Measurements from ENCODE around the gene VWA3B.

DNA sequence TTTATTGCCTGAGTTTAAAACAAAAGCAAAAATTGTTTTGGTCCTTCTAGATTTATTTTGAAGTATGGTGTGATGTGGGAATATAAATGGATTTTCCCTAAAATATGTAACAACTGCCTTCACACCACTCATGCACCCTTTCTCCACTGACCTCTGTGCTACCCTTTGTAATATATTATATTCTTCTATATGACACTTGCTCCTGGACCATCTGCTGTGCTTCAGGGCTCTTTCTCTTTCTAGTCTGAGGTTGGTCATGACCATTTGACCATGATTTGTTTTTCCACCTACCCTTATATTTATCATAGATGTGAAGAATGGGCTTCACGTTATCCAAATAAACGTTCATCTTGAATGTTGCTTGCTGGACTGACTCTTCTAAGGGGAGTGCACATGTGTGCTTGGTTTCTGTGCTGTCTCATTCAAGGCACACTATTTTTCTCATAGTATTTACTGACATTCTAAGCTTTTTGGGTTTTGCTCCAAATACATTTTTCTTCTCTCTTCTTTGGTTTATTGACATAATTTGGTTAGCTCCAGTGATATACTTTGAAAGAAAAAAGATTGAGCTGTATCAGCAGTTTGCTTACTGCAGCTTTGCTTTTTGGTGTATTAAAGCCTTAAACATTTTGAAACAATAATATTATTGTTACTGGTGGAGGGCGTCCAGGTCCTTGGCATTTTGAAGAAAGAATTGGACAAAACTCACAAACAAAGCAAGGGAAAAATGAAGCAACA, 61.8 kb downstream of the VWA3B start:
- TF ChIP-seq, protein P1, sequence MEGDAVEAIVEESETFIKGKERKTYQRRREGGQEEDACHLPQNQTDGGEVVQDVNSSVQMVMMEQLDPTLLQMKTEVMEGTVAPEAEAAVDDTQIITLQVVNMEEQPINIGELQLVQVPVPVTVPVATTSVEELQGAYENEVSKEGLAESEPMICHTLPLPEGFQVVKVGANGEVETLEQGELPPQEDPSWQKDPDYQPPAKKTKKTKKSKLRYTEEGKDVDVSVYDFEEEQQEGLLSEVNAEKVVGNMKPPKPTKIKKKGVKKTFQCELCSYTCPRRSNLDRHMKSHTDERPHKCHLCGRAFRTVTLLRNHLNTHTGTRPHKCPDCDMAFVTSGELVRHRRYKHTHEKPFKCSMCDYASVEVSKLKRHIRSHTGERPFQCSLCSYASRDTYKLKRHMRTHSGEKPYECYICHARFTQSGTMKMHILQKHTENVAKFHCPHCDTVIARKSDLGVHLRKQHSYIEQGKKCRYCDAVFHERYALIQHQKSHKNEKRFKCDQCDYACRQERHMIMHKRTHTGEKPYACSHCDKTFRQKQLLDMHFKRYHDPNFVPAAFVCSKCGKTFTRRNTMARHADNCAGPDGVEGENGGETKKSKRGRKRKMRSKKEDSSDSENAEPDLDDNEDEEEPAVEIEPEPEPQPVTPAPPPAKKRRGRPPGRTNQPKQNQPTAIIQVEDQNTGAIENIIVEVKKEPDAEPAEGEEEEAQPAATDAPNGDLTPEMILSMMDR (IDR thresholded peaks at IDR 0.05): no peak
- TF ChIP-seq EP300 (IDR thresholded peaks at IDR 0.05) (no peak), POLR2A (IDR thresholded peaks at IDR 0.05) (no peak)

Measured in tibial nerve (tissue), 4 donors.